Ammon's horn (tissue), 1 donor: Measurements from ENCODE around the gene TBC1D10A.

Experiments
- DNase-seq: peaks from one replicate; pipeline ENCODE4 v3.0.0-alpha.2; 2016; ENCODE audit warnings: low spot score

The TBC1D10A gene, protein sequence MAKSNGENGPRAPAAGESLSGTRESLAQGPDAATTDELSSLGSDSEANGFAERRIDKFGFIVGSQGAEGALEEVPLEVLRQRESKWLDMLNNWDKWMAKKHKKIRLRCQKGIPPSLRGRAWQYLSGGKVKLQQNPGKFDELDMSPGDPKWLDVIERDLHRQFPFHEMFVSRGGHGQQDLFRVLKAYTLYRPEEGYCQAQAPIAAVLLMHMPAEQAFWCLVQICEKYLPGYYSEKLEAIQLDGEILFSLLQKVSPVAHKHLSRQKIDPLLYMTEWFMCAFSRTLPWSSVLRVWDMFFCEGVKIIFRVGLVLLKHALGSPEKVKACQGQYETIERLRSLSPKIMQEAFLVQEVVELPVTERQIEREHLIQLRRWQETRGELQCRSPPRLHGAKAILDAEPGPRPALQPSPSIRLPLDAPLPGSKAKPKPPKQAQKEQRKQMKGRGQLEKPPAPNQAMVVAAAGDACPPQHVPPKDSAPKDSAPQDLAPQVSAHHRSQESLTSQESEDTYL

DNA sequence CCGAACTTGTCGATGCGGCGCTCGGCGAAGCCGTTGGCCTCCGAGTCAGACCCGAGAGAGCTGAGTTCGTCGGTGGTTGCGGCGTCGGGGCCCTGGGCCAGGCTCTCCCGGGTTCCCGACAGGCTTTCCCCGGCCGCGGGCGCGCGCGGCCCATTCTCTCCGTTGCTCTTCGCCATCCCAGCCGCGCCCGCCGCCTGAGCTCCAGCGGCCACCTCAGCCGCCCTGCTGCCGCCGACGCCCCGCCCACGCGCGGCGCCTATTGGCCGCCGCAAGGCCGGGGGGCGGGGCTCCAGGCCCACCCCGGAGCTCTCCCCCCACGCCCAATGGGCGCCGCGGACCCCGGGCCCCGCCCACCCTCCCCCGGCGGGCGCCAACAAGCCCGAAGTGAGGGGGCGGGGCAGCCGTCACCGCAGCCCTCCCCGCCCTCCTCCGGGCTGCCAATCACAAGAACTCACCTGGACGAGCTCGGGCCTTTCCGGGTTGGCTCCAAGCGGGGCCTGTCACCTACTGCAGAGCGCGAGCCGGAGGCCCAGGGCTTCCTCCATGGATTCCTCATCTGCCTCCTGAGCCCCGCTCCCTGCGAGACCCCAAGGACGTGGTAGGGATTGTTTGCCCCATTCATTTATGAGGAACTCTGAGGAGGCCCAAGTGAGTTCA, at the start of gene TBC1D10A:
Gene TBC1D10A (minus strand): TSS at position 236 of the 657 bp plus-strand sequence. CDS start 60 bp downstream, at position 176.
- peak; percentile 90 for DNase-seq

DNA sequence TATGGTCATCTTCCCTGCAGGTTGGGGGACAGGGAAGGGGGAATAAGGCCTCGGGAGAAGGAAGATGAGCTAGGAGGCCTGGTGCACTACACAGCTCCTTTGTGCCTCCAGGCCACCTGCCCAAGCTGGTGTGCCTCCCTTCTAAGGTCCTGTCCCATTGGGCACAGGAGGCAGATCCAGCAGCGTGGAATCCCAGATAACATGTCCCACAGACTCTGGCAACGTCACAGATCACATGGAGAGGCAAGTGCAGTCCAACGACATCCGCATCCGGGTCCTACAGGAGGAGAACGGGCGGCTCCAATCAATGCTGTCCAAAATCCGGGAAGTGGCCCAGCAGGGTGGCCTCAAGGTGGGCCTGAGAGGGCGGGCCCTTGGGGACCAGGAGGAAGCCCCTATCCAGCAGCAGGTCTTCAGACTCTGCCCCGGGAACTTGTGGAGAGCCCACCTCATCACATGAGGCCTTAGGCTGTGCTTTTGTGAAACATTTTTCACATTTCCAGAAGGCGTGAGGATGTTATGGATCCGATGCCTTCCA, 48.6 kb upstream of the TBC1D10A start:
- DNase-seq, result no peak

DNA sequence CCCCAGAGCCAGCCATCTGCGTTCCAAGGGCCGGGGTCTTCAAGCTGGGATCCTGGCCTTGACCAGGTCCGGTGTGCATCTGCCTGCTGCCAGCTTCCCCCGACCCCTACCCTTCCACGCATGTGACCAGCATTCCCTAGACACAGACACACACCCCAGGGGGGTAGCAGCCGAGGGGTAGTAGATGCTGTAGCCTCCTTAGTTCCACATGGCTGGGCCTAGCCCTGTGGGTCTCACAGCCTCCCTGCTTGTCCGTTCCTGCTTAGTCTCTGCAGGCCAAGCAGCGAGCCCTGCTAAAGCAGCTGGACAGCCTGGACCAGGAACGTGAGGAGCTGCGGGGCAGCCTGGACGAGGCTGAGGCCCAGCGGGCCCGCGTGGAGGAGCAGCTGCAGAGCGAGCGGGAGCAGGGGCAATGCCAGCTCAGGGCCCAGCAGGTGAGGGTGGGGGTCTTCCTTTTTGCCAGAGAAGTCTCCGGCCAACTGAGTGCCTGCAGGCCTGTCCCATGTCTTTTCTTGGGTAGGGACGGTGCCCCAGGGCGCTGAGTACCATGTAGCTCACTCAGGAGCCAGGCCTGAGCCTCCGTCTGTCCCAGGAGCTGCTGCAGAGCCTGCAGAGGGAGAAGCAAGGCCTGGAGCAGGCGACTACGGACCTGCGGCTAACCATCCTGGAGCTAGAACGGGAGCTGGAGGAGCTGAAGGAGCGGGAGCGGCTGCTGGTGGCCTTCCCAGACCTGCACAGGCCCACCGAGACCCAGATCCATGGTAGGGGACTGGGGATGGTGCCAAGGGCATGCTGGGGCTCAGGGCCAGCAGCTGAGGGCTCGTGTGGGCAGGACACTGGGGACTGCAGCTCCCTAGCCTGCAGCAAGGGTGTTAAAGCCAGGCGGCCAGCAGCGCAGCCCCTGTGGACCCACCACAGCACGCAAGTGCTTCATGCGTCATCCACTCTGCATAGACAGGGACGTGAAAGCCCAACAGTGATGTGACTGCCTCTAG, 46.9 kb upstream of the TBC1D10A start:
- DNase-seq, result no peak

DNA sequence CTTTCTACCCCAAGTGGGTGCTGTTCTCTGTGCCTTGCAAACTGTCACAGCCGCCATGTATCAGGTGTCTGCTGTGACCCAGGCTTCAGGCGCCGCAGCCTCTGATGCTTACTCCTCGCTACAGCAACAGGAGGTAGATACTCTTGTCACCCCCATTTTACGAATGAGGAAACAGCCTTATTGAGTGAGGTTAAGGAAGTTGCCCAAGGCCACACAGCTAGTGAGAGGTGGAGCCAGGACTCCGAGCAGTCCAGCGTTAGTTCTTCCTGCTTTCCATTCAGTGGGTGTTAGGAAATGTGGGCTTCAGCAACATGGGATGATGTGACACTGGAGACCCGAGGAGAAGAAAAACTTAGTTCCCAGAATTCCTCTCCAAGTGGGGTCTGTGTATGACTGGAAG, 46.2 kb upstream of the TBC1D10A start:
- no peak for DNase-seq

DNA sequence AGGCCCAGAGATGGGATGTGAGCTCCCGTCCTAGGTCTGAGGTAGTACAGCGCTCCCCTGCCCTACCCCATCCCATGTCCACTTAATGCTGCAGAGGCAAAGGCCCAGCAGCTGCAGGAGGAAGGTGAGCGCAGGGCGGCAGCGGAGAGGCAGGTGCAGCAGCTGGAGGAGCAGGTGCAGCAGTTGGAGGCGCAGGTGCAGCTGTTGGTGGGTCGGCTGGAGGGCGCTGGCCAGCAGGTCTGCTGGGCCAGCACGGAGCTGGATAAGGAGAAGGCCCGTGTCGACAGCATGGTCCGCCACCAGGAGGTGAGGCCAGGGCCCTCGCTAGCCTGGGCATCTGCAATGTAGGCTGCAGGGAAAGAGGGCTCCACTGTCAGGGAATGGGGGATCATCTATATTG, 45.2 kb upstream of the TBC1D10A start:
- no peak for DNase-seq

DNA sequence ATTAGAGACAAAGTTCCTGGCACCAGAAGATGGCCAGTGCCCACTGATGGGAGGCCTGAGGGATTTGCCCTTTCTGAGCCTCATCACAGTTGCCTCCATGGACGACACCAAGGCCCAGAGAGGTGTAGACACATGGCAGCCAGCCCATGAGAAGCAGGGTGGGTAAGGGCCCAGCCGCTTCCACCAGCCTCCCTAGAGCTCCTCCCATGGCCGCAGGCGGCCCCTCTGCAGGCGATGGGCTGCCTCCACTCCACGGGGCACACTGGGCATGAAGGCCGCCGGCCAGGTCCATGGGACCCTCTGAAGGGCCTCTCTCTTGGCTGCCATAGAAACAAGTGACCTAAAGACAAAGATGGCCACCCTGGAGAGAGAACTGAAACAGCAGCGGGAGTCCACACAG, 44.6 kb upstream of the TBC1D10A start:
- DNase-seq, result no peak

DNA sequence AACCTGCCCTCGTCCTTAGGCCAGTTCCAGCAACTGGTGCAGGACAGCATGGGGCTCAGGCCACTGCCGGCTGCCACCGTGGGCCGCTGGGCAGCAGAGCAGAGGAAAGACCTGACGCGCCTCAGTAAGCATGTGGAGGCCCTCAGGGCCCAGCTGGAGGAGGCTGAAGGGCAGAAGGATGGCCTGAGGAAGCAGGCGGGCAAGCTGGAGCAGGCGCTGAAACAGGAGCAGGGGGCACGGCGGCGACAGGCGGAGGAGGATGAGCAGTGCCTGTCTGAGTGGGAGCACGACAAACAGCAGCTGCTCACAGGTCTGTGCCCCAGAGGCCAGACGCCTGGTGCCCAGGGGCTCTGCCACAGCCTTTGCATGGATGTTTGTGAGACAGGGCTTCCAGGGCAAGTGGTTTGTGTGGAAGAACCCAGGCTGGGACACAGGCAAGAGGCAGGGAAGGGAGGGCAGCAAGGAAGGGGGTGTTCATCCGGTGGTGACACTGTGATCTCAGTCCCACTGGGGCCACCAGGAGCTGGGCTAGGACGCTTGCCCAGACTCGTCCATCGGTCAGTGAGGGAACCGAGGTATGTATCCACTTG, 44.0 kb upstream of the TBC1D10A start:
- no peak for DNase-seq

DNA sequence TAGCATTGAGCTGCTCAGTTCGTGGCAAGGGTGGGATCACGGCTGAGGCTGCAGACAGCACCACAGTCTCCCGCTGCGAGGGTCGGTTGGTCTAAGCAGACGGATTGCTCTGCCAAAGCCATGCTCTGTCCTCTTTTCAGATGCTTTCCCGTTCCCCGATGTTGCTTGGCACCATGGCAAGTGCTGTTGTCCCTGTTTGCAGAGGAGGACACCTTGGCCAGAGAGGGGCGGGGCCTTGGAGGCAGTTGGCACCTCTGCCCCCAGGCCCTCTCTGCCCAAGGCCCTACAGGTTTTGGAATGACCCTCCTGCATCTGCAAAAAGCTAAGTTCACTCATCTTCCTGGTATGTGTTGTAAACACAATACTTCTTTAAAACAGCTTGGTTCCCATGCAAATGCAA, 41.7 kb upstream of the TBC1D10A start:
- DNase-seq, result no peak

DNA sequence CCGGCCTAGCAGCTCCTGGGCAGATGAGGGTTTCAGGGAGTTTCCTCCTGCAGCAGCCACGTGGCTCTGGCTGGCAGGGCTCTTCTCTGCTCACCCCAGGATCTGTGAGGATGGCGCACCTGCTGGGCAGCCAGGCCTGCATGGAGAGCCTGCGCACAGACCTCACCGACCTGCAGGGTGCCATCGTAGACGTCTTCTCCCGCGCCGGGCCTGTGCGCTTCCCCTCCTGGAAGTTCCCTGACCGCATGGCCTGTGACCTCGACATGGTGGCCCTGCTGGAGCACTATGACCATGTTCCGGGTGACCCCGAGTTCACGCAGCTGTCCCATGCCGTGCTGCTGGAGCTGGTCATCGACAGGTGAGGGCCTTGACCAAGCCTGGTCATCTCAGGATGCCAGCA, 39.1 kb upstream of the TBC1D10A start:
- DNase-seq, result no peak

DNA sequence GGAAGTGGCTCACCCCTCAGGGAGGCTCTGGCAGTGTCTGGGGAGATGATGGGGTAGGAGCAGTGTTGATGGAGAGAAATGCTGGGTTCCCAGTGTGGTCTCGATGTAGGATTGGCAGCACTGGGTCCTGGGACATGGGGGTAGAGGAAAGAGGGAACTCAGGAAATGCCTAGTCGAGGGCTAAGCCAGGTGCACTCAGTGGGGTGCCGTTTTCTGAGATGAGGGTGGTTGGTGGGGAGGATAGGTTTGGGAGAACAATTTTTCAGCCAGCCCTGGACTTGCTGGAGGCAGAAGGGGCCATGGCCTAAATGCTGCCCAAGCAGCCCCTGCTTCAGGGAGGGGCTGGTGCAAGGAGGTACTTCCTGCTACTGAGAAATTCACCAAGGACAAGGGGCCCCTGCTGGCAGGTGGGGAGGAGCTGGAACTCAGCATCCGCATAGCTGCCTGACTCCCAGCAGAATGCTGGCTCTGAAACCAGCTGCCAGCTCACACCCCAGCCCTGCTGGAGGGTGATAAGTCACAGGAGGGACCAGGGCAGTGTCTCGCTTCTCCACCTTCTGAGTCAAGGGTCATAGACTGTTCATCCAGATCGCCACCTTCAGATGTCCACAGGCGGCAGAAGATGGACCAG, 36.0 kb upstream of the TBC1D10A start:
- no peak for DNase-seq

DNA sequence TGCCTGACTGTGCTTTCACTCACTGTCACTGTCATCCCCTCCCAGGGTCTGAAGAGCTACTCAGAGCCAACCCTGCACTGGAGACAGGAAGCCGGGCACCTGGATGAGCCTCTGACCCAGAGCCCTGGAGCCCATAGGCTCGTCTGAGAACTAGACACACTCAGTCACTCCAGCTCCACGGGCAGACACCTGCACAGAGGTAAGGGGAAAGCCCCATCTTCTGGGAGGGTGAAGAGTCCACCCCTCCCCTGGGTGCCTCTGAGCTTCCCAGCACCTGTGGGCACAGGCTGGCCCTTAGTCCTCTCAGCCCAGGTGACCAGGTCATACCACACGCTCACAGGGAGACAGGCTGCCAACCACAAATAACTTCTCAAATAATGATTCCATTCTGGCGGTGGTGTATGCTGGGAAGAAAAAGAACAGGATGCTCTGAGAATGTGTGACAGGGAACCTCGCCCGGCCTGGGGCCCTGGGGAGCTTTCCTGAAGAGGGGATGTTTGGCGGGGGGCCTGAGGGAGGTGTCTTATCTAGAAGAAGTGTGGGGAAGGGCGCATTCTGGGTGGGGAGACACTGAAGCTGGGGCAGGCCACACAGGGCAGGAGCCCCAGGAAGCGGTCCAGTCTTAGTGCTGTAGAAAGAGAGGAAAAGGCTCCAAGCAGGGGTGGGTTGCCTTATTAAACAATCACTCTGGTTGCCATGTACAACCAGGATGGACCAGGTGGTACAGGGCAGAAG, 35.3 kb upstream of the TBC1D10A start:
- no peak for DNase-seq

DNA sequence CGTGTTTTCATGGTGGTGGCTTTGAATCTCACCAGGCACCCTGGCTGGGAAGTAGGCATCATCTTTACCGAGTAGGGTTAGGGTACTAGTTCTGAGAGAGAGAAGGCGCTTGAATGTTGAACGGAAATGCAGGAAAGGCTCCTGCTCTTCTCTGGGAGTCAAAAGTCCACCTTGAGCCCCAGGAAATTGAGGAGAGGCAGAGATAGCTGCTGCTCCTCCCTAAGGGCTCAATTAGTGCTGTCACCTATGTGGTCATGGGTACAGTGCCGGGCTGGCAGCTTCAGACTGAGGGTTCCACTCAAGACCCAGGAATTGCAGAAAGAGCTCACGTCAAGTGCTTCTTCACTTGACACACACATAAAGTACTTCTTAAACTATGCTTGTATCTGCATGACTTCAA, 31.8 kb upstream of the TBC1D10A start:
- no peak for DNase-seq

DNA sequence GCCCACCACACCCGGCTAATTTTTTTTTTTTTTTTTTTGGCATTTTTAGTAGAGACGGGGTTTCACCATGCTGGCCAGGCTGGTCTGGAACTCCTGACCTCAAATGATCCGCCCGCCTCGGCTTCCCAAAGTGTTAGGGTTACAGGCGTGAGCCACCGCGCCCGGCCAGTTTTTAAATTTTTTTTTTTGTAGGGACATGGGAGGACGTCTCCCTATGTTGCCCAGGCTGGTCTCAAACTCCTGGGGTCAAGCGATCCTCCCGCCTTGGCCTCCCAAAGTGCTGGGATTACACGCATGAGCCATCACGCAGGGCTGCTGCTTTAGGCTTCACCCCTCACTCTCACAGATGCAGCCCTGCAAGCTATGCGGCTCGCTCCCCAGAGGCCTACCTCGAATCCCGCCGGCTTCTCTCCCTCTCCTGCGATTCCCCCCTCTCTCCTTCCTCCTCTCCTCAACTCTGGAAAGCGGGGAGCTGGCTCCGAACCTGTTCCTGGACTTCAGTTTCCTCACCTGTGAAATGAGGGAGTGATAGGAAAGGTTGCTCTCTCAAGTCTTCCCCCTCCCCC, 31.0 kb upstream of the TBC1D10A start:
- DNase-seq, result no peak

DNA sequence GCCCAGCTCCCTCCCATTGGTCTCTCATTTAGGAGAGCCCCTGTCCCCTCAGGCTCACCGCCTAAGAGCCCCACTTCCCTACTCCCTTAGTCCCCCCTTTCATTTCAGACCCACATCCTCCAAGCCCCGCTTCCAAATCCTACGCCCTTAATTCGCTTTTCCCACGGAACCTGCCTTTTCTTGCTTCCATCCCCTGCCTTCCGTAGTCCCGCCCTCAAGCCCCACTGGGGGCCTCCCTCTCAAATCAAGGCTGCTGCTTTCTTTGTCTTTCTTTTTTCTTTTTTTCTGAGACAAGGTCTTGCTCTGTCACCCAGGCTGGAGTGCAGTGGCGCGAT, 30.5 kb upstream of the TBC1D10A start:
- no peak for DNase-seq

DNA sequence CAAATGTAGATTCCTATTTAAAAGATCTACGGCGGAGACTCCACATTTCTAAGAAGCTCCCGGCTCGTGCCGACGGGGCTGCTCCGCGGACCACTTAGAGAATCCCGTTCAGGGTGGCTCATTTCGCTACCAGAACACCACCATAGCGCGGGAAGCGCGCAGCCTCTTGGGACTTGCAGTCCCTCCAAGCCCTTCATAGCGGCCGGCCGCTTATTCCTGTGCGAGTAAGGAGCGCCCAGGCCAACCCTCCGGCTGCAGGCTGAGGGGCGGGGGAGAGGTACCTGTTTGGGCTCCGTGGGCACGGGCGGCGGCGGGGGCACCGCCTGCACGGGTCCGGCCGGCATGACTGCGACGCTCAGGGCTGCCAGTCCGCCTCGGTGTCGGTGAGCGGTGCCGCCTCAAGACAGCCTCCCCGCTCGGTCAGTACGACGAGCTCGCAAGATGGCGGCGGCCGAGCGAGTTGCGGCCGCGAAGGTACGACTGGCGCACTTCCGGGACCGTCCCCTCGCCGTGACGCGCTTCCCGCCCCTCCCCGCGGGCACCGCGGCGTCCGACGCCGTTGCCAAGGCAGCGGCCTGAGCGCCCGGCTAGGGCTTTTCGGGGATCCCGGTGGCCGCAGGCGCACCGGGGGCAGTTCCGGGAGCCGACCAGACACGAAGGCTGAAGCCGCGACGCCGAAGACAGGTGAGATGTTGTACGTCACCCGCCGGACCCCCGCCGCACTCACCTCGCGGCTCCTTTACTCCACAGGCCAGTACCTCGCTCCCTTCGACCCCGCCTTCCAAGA, 29.9 kb upstream of the TBC1D10A start, which contains the start of the genes CCDC157 and SF3A1:
Gene CCDC157 (plus strand): TSS at position 559 of the 787 bp plus-strand sequence. CDS start 8,994 bp downstream, outside the sequence.
Gene SF3A1 (minus strand): TSS at position 446 of the 787 bp plus-strand sequence. CDS start 102 bp downstream, at position 344.
- DNase-seq, result peak; percentile 95

DNA sequence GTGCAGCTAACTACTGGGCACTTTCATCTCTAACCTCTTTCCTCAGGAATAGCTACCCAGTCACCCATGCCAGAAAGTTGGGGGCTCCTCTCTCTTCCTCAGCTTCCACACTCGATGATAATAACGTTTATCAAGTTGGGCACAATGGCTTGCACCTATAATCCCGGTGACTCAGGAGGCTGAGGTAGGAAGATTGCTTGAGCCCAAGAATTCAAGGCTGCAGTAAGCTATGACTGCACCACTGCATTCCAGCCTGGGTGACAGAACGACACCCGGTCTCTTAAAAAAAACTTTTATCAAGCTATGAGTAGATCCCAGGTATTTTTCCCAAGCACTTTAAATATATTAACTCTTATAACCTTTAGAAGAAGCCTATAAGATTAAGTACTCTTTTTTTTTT, 27.9 kb upstream of the TBC1D10A start:
- DNase-seq, result no peak

DNA sequence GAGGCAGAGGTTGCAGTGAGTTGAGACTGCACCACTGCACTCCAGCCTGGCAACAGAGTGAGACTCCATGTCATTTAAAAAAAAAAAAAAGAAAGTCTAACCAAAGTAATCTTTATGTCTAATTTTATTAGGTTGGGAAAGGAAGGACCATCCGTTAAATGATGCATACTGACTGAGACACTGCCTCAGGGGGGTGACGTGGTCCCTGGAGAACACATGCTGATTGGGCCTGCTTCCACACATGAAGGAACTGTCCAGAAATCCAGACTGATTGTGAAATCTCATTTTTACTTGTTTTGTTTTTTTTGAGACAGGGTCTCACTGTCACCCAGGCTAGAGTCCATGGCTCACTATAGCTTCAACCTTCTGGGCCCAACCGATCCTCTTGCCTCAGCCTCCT, 24.5 kb upstream of the TBC1D10A start:
- DNase-seq, result no peak

DNA sequence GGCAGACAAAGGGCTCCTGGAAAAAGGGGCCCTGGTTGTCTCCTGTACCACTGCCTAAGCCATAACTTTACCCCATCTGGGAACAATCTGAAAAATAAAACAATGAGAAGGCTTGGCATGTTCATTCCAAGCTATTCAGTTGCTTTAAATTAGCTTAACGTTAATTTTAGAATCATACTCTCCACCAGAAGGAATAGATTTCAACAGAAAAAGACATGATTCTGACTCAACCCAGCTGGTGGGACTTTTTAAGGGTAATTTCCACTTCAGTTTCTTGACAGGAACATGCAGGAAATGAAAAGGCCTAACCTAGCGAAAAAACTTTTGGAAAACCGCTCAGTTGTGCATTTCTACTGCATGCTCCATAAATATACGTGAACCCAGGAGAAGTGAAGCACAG, 22.1 kb upstream of the TBC1D10A start:
- DNase-seq, result no peak

DNA sequence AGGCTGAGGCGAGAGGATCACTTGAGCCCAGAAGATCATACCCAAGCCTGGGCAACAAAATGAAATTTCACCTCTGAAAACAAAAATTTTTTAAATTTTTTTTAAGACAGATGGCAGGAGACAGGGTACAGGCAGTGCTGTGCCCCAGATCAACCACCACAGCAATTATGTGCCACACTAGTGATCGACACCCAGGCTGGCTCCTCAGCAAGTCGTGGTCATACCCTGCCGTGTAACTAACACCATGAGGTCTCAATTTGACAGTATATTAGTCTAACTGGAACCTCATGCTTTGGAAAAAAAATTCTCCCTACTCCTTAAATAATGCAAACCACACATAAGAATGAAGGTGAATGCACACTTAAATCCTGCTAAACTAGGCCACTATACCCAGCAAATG, 21.7 kb upstream of the TBC1D10A start:
- no peak for DNase-seq
